HepG2 (cell line): ENCODE data around the gene OARD1.

Source experiments
- EP300 ChIP-seq, 3 experiments: sonication (generic) in 1 of 3; formaldehyde crosslinking in 1 of 3; IDR thresholded peaks; 2 replicates each; pipeline versions ENCODE4 v1.5.1 to v1.6.1; 2011 to 2020; ENCODE audit warnings: low read depth in 2 of 3, low read length in 2 of 3, borderline replicate concordance in 1 of 3, improper control_type of control experiment in 1 of 3, mild to moderate bottlenecking in 1 of 3, missing genetic modification reagents in 1 of 3, moderate library complexity in 1 of 3
- ZNF672 ChIP-seq: sonication (generic); formaldehyde crosslinking; IDR thresholded peaks from 2 replicates; pipeline ENCODE4 v1.8.1; 2022; ENCODE audit warnings: missing genetic modification reagents
- TF ChIP-seq, protein P1 (sequence below): sonication (generic); formaldehyde crosslinking; IDR thresholded peaks from 2 replicates; pipeline ENCODE4 v1.8.0; 2022; ENCODE audit warnings: missing genetic modification reagents, mild to moderate bottlenecking, inconsistent platforms, borderline replicate concordance

- TF ChIP-seq EP300 (IDR thresholded peaks at IDR 0.05; ENCODE audit: low read depth in 2 of 2, low read length in 2 of 2) (no peak), EP300 (CRISPR knock-in tag; IDR thresholded peaks at IDR 0.05; ENCODE audit: borderline replicate concordance) (no peak), ZNF672 (CRISPR knock-in tag) (no peak)
- TF ChIP-seq, protein P1, sequence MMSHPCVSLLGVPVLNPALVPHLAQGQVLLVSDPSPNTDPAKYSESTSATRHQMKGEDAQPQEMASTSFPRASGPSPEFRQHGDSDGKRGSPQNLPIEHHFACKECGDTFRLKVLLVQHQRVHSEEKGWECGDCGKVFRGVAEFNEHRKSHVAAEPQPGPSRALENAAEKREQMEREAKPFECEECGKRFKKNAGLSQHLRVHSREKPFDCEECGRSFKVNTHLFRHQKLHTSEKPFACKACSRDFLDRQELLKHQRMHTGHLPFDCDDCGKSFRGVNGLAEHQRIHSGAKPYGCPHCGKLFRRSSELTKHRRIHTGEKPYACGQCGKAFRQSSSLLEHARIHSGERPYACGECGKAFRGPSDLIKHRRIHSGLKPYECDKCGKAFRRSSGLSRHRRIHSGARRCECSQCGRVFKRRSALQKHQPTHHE, result no peak
Observed at GRCh38 chr6:41047745-41048732, 24.1 kb downstream of the OARD1 start.
